ENCODE results near the gene TSPYL6. TPM values are rescaled to one million over a fixed set of nuclear protein-coding genes. Genes with fewer than 3 reads are reported as not detected.

The TSPYL6 gene
- total RNA-seq, 2 donors from 2014 or later: 0.14 TPM; not detected in 1

DNA sequence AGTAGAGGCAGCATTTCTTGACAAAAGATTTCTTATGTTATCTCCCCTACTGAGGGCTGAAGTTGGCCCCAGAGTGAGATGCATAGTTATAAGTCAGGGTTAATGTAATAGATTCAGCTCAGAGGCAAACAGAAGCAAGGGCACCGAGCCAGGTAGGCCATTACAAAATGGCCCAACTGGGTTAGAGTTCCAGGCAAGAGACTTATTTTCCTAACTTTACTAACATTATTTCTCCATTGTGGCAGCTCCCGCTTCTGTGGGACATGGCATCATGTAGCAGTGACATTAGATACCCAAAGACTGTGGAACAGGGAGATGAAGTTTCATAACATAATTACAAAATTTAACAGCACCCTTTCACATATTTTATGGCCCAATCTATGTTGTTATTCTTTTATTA, 27.1 kb downstream of the TSPYL6 start:
- Histone ChIP-seq H3K9me3 (no peaks in the 10 kb centered on the region), H3K27ac (no peak overlapping the region), H3K4me1 (ENCODE audit: control insufficient read depth in 1 of 2, low read depth in 2 of 2) (peaks cover 10 to 28% of the 10 kb centered on the region in 2 donors), H3K36me3 (no peaks in the 10 kb centered on the region), H3K4me3 (no peak overlapping the region), H3K27me3 (replicated peaks; ENCODE audit: insufficient read depth) (no peaks in the 10 kb centered on the region)
- no peak for TF ChIP-seq CTCF (IDR thresholded peaks at IDR 0.05)
- DNase-seq (ENCODE audit: low spot score): no peak
- no peak for ATAC-seq (ENCODE audit: insufficient number of reproducible peaks, low FRiP score, low read depth)

GRCh38 chr2:54227798-54228197, 28.2 kb downstream of the TSPYL6 start:
- no peak for ATAC-seq (ENCODE audit: insufficient number of reproducible peaks, low FRiP score, low read depth)
- no peaks in the 10 kb centered on the region for H3K36me3 ChIP-seq
- H3K4me1 ChIP-seq (ENCODE audit: control insufficient read depth in 1 of 2, low read depth in 2 of 2): peaks cover 10 to 28% of the 10 kb centered on the region in 2 donors
- H3K9me3 ChIP-seq: no peaks in the 10 kb centered on the region
- TF ChIP-seq CTCF (IDR thresholded peaks at IDR 0.05): no peak
- no peak for DNase-seq (ENCODE audit: low spot score)
- H3K27me3 ChIP-seq (replicated peaks; ENCODE audit: insufficient read depth): no peaks in the 10 kb centered on the region
- H3K27ac ChIP-seq: no peak overlapping the region
- no peak overlapping the region for H3K4me3 ChIP-seq

GRCh38 chr2:54226260-54226659, 29.8 kb downstream of the TSPYL6 start:
- no peak for TF ChIP-seq CTCF (IDR thresholded peaks at IDR 0.05)
- Histone ChIP-seq H3K9me3 (no peaks in the 10 kb centered on the region), H3K27me3 (replicated peaks; ENCODE audit: insufficient read depth) (no peaks in the 10 kb centered on the region), H3K4me3 (no peak overlapping the region), H3K4me1 (ENCODE audit: control insufficient read depth in 1 of 2, low read depth in 2 of 2) (peaks cover 10 to 28% of the 10 kb centered on the region in 2 donors), H3K36me3 (no peaks in the 10 kb centered on the region), H3K27ac (no peak overlapping the region)
- no peak for DNase-seq (ENCODE audit: low spot score)
- ATAC-seq (ENCODE audit: insufficient number of reproducible peaks, low FRiP score, low read depth): no peak

- Histone ChIP-seq H3K4me3 (no peak overlapping the region), H3K4me1 (ENCODE audit: control insufficient read depth in 1 of 2, low read depth in 2 of 2) (peaks cover 10 to 26% of the 10 kb centered on the region in 2 donors), H3K27me3 (replicated peaks; ENCODE audit: insufficient read depth) (no peaks in the 10 kb centered on the region), H3K9me3 (no peaks in the 10 kb centered on the region), H3K27ac (no peak overlapping the region), H3K36me3 (no peaks in the 10 kb centered on the region)
- ATAC-seq (ENCODE audit: insufficient number of reproducible peaks, low FRiP score, low read depth) (no peak), DNase-seq (ENCODE audit: low spot score) (no peak)
- no peak for TF ChIP-seq CTCF (IDR thresholded peaks at IDR 0.05)
Measured at GRCh38 chr2:54224997-54225396, 31.0 kb downstream of the TSPYL6 start.

DNA sequence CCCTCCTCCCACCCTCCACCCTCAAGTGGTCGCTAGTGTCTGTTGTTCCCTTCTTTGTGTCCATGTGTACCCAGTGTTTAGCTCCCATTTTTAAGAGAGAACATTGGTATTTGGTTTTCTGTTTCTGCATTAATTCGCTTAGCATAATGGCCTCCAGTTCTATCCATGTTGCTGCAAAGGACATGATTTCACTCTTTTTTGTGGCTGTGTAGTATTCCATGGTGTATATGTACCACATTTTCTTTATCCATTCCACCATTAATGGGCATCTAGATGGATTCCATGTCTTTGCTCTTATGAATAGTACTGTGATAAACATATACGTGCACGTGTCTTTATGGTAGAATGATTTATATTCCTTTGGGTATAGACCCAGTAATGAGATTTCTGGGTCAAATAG, 42.9 kb downstream of the TSPYL6 start:
- no peak overlapping the region for H3K27ac ChIP-seq
- H3K9me3 ChIP-seq: peaks cover 2% of the 10 kb centered on the region
- TF ChIP-seq CTCF (IDR thresholded peaks at IDR 0.05): no peak
- DNase-seq (ENCODE audit: low spot score): no peak
- ATAC-seq (ENCODE audit: insufficient number of reproducible peaks, low FRiP score, low read depth): no peak
- H3K4me3 ChIP-seq: no peak overlapping the region
- H3K27me3 ChIP-seq (replicated peaks; ENCODE audit: insufficient read depth): no peaks in the 10 kb centered on the region
- H3K4me1 ChIP-seq (ENCODE audit: control insufficient read depth in 1 of 2, low read depth in 2 of 2): peaks cover 17 to 27% of the 10 kb centered on the region in 2 donors
- H3K36me3 ChIP-seq: no peaks in the 10 kb centered on the region
